H1 (cell line): Measurements from ENCODE around the gene ASCL2. TPM values are rescaled to one million over a fixed set of nuclear protein-coding genes. Genes with fewer than 3 reads are reported as not detected.

Experiments used
- CTCF ChIA-PET: fragments of 300-600 bp; sonication (Branson Sonifier 250); formaldehyde crosslinking; loops from one replicate; lab custom pipeline; 2021; ENCODE audit not compliant: partially characterized antibody; lab: Charles Lee
- POLR2A ChIA-PET: fragments of 300-600 bp; sonication (Branson Sonifier 250); formaldehyde crosslinking; loops from one replicate; lab custom pipeline; 2021; ENCODE audit warnings: inconsistent platforms; ENCODE audit not compliant: partially characterized antibody; lab: Charles Lee
- DNase-seq, 2 experiments: peaks; one replicate each; pipeline versions ENCODE4 v3.0.0 to v3.0.0-alpha.2; 2010 to 2022; ENCODE audit warnings: low spot score in 2 of 2, low read depth in 1 of 2, mixed read lengths in 1 of 2
- FAIRE-seq: peaks from 2 replicates; lab custom pipeline; 2011; peaks lifted over from hg19 to GRCh38; lab: Jason Lieb, UNC
- H2AFZ ChIP-seq: 2 replicates; pipeline ENCODE4 v1.8.1; 2012; ENCODE audit warnings: low read length, inconsistent platforms
- H2AK5ac ChIP-seq: 2 replicates; pipeline ENCODE4 v1.6.1; 2013; ENCODE audit warnings: low read depth, low read length
- H2BK120ac ChIP-seq: replicated peaks from 2 replicates; pipeline ENCODE3; 2013; ENCODE audit warnings: low read depth, low read length, inconsistent platforms
- H2BK12ac ChIP-seq: 2 replicates; pipeline ENCODE4 v1.6.1; 2013; ENCODE audit warnings: low read depth, low read length
- H2BK15ac ChIP-seq: 2 replicates; pipeline ENCODE4 v1.6.1; 2013; ENCODE audit warnings: low read length
- H2BK20ac ChIP-seq: 2 replicates; pipeline ENCODE4 v1.6.1; 2013; ENCODE audit warnings: low read length
- H2BK5ac ChIP-seq: 2 replicates; pipeline ENCODE4 v1.6.1; 2013; ENCODE audit warnings: low read depth, low read length
- H3K14ac ChIP-seq: 2 replicates; pipeline ENCODE4 v1.6.1; 2013; ENCODE audit warnings: inconsistent platforms; ENCODE audit not compliant: insufficient read length
- H3K18ac ChIP-seq: 2 replicates; pipeline ENCODE4 v1.6.1; 2013; ENCODE audit warnings: low read length; ENCODE audit errors: extremely low read depth
- H3K23ac ChIP-seq: 2 replicates; pipeline ENCODE4 v1.6.1; 2013; ENCODE audit warnings: inconsistent platforms; ENCODE audit not compliant: insufficient read length
- H3K23me2 ChIP-seq: 2 replicates; pipeline ENCODE4 v1.6.1; 2013; ENCODE audit warnings: low read depth, low read length
- H3K27ac ChIP-seq: 2 replicates; pipeline ENCODE4 v1.6.1; 2011; ENCODE audit warnings: low read depth, low read length, inconsistent platforms
- H3K27me3 ChIP-seq, 4 experiments: replicated peaks in 1 of 4; 1 replicate in 1 of 4; 2 replicates in 3 of 4; pipeline versions ENCODE4 v1.6.1 to v1.8.1; 2011 to 2013; ENCODE audit warnings: low read length in 3 of 4, mild to moderate bottlenecking in 3 of 4, inconsistent platforms in 2 of 4, mixed read lengths in 2 of 4, moderate library complexity in 1 of 4; ENCODE audit not compliant: control insufficient read depth in 3 of 4, insufficient read depth in 3 of 4; ENCODE audit errors: extremely low read depth in 1 of 4
- H3K36me3 ChIP-seq, 4 experiments: 2 replicates each; pipeline versions ENCODE4 v1.6.1 to v1.8.1; 2011 to 2013; ENCODE audit warnings: mild to moderate bottlenecking in 4 of 4, low read length in 3 of 4, moderate library complexity in 2 of 4, control low read depth in 1 of 4, inconsistent platforms in 1 of 4; ENCODE audit not compliant: insufficient read depth in 4 of 4, control insufficient read depth in 2 of 4
- H3K4ac ChIP-seq: replicated peaks from 2 replicates; pipeline ENCODE3; 2013; ENCODE audit warnings: low read length, low read depth, mixed read lengths, inconsistent platforms; ENCODE audit not compliant: insufficient read length
- H3K4me1 ChIP-seq, 4 experiments: replicated peaks in 1 of 4; 1 replicate in 1 of 4; 2 replicates in 3 of 4; pipeline versions ENCODE4 v1.6.1 to v1.8.1; 2011 to 2013; ENCODE audit warnings: low read length in 3 of 4, inconsistent platforms in 2 of 4, mixed read lengths in 1 of 4; ENCODE audit not compliant: insufficient read depth in 4 of 4, control insufficient read depth in 3 of 4
- H3K4me2 ChIP-seq, 2 experiments: 2 replicates each; pipeline versions ENCODE4 v1.6.1 to v1.8.1; 2011 to 2013; ENCODE audit warnings: low read depth in 2 of 2, low read length in 2 of 2, control low read depth in 1 of 2, inconsistent platforms in 1 of 2, mild to moderate bottlenecking in 1 of 2; ENCODE audit not compliant: insufficient read depth in 1 of 2
- H3K4me3 ChIP-seq, 4 experiments: fragments of 200-600, 300-600 bp in 1 of 4; sonication (generic), shearing (Covaris generic), sonication (Bioruptor Twin) in 1 of 4; 2 replicates each; pipeline versions ENCODE4 v1.5.1 to v1.8.1; 2011 to 2016; ENCODE audit warnings: low read length in 4 of 4, low read depth in 3 of 4, control low read depth in 2 of 4, inconsistent platforms in 2 of 4, mild to moderate bottlenecking in 2 of 4, mixed read lengths in 1 of 4, moderate library complexity in 1 of 4; ENCODE audit not compliant: insufficient read depth in 2 of 4; ENCODE audit errors: extremely low read depth in 1 of 4
- H3K56ac ChIP-seq: replicated peaks from 2 replicates; pipeline ENCODE3; 2013; ENCODE audit warnings: low read depth, mild to moderate bottlenecking, mixed read lengths, low read length, inconsistent platforms; ENCODE audit not compliant: insufficient read length
- H3K79me1 ChIP-seq: 2 replicates; pipeline ENCODE4 v1.6.1; 2013; ENCODE audit warnings: low read depth, low read length, control low read depth
- H3K79me2 ChIP-seq, 2 experiments: 2 replicates each; pipeline versions ENCODE4 v1.6.1 to v1.8.1; 2012 to 2013; ENCODE audit warnings: low read length in 2 of 2, mild to moderate bottlenecking in 2 of 2, inconsistent platforms in 1 of 2; ENCODE audit not compliant: insufficient read depth in 2 of 2, control insufficient read depth in 1 of 2
- H3K9ac ChIP-seq, 4 experiments: replicated peaks in 1 of 4; 1 replicate in 1 of 4; 2 replicates in 3 of 4; pipeline versions ENCODE4 v1.6.1 to v1.8.1; 2011 to 2013; ENCODE audit warnings: low read depth in 3 of 4, low read length in 3 of 4, control low read depth in 2 of 4, mild to moderate bottlenecking in 2 of 4, moderate library complexity in 2 of 4, inconsistent platforms in 1 of 4; ENCODE audit errors: extremely low read depth in 1 of 4
- H3K9me3 ChIP-seq, 2 experiments: 2 replicates each; pipeline versions ENCODE4 v1.6.1 to v1.8.1; 2012 to 2013; ENCODE audit warnings: mild to moderate bottlenecking in 2 of 2, moderate library complexity in 2 of 2, control low read depth in 1 of 2, inconsistent platforms in 1 of 2, low read depth in 1 of 2, low read length in 1 of 2, mixed read lengths in 1 of 2; ENCODE audit not compliant: insufficient read depth in 2 of 2
- H4K20me1 ChIP-seq, 2 experiments: replicated peaks in 1 of 2; 2 replicates each; pipeline versions ENCODE3 to v1.8.1; 2011 to 2013; ENCODE audit warnings: inconsistent platforms in 2 of 2, low read length in 2 of 2, mild to moderate bottlenecking in 1 of 2; ENCODE audit not compliant: insufficient read depth in 2 of 2, control insufficient read depth in 1 of 2
- H4K5ac ChIP-seq: 2 replicates; pipeline ENCODE4 v1.6.1; 2013; ENCODE audit warnings: low read length, low read depth, mixed read lengths, inconsistent platforms; ENCODE audit not compliant: insufficient read length
- H4K8ac ChIP-seq: 2 replicates; pipeline ENCODE4 v1.8.0; 2013; ENCODE audit warnings: mild to moderate bottlenecking, moderate library complexity, low read length, inconsistent platforms; ENCODE audit not compliant: insufficient read depth; ENCODE audit errors: extremely low read depth
- H4K91ac ChIP-seq: replicated peaks from 2 replicates; pipeline ENCODE3; 2013; ENCODE audit warnings: low read length, mixed read lengths, inconsistent platforms; ENCODE audit not compliant: insufficient read length
- ATF3 ChIP-seq: IDR thresholded peaks from 2 replicates; pipeline ENCODE4 v1.6.1; 2011; ENCODE audit warnings: low read depth, mild to moderate bottlenecking, low read length; ENCODE audit not compliant: insufficient read depth
- CREB1 ChIP-seq: IDR thresholded peaks from 2 replicates; pipeline ENCODE4 v1.6.1; 2012; ENCODE audit warnings: inconsistent platforms
- GABPA ChIP-seq: IDR thresholded peaks from 2 replicates; pipeline ENCODE4 v1.6.1; 2011; ENCODE audit warnings: mild to moderate bottlenecking, low read length, moderate library complexity, borderline replicate concordance; ENCODE audit not compliant: insufficient read depth
- POLR2AphosphoS5 ChIP-seq: IDR thresholded peaks from 2 replicates; pipeline ENCODE4 v1.6.1; 2011; ENCODE audit warnings: low read depth, low read length
- SIX5 ChIP-seq: IDR thresholded peaks from 2 replicates; pipeline ENCODE4 v1.6.1; 2011; ENCODE audit warnings: mild to moderate bottlenecking, low read depth, low read length
- TAF1 ChIP-seq: IDR thresholded peaks from 2 replicates; pipeline ENCODE4 v1.6.1; 2011; ENCODE audit warnings: mild to moderate bottlenecking, low read depth, low read length
- WGBS, 2 experiments: shearing (Covaris generic) in 1 of 2; methylation state at CpG; one replicate each; pipeline versions ENCODE4 v1.1.6 to v1.1.7; 2013 to 2015; ENCODE audit warnings: low lambda C conversion rate in 2 of 2, mixed read lengths in 2 of 2, inconsistent platforms in 1 of 2, low coverage in 1 of 2, missing lambda C conversion rate in 1 of 2; ENCODE audit not compliant: insufficient replicate concordance in 2 of 2, insufficient coverage in 1 of 2, insufficient read length in 1 of 2; ENCODE audit errors: extremely low coverage in 1 of 2, missing lambda C conversion rate in 1 of 2; 5-methylcytosine and 5-hydroxymethylcytosine counted together
- polyA plus RNA-seq, 7 experiments: library from polyadenylated mRNA; depleted of rRNA in 3 of 7; stranded (reverse) in 5 of 7; unstranded in 2 of 7; fragments of >200 nt in 5 of 7; fragments of 200-250 nt in 2 of 7; gene quantifications; 1 replicate in 5 of 7; 2 replicates in 1 of 7; 4 replicates in 1 of 7; pipeline versions ENCODE4 v1.2.1 to v1.2.3, GENCODE V29; 2011 to 2013; ENCODE audit warnings: missing spikeins in 2 of 7, mixed read lengths in 2 of 7
- total RNA-seq: library from RNA; stranded (reverse); fragmentation: NEBNext Ultra II Directional; extraction: Animal tissue kit (Norgen Biotek cat#: 25700); gene quantifications from 2 replicates; pipeline ENCODE4 v1.2.1, GENCODE V29; 2021

ASCL2 gene
- total and polyA plus RNA-seq, 2 of the 8 experiments (the other 6 are each of a cell fraction or from before 2014, with no cell fraction given), result 0.51 to 0.56 TPM

GRCh38 chr11:2318123-2318522, 47.7 kb upstream of the ASCL2 start:
- no peak for FAIRE-seq
- H2AK5ac ChIP-seq, result no peak overlapping the region

More at GRCh38 chr11:2318123-2318522, 47.7 kb upstream of the ASCL2 start:
- Histone ChIP-seq H3K4ac (no peak overlapping the region), H4K8ac (no peak overlapping the region), H3K27ac (no peak overlapping the region), H4K5ac (no peak overlapping the region), H4K91ac (no peak overlapping the region), H3K56ac (no peak overlapping the region), H3K27me3 (peaks cover 0 to 2% (median 0%) of the 10 kb centered on the region in 4 experiments; a peak in 1 of 7 replicates), H3K14ac (no peak overlapping the region), H2BK20ac (no peak overlapping the region), H3K79me2 (no peaks in the 10 kb centered on the region), H3K9me3 (no peaks in the 10 kb centered on the region; a peak in 1 of 4 replicates), H3K23ac (no peak overlapping the region), H3K4me2 (no peak overlapping the region), H3K4me3 (no peak overlapping the region), H3K18ac (no peak overlapping the region), H2BK120ac (no peak overlapping the region), H3K79me1 (no peaks in the 10 kb centered on the region), H2BK5ac (no peak overlapping the region), H4K20me1 (no peaks in the 10 kb centered on the region), H3K9ac (no peak overlapping the region), H2BK15ac (no peak overlapping the region), H3K36me3 (no peaks in the 10 kb centered on the region), H3K23me2 (no peaks in the 10 kb centered on the region), H2BK12ac (no peak overlapping the region), H3K4me1 (no peaks in the 10 kb centered on the region), H2AFZ (no peak overlapping the region)
- TF ChIP-seq GABPA (no peak), CREB1 (no peak), ATF3 (no peak), SIX5 (no peak), POLR2AphosphoS5 (no peak), TAF1 (no peak)
- ChIA-PET CTCF (interaction anchor here (1.0 to 3.8 kb wide), 7 partner anchors 8 to 125 kb away, joined by 3 to 34 read pairs (median 8); no protein-coding TSS in a partner anchor), POLR2A (interaction anchor here (0.6 to 1.1 kb wide), 2 partner anchors 60 to 175 kb away, joined by 3 read pairs; no protein-coding TSS in a partner anchor)
- no peak for DNase-seq
- WGBS, 2 experiments, result 85% methylated on average over 4 of the region's 4 CpGs; no CpG with 5 or more reads in 1 of the 2 experiments
